Heart left ventricle (tissue), 16 donors: ENCODE results near the gene TFEB. TPM values are rescaled to one million over a fixed set of nuclear protein-coding genes. Genes with fewer than 3 reads are reported as not detected.
A peak's percentile ranks its signal among the peaks of the same experiment; 100 is the strongest.

Experiments
- ATAC-seq, 4 donors: fragments of 200-7000 bp; cut with Tn5 transposase; one replicate each; pipeline ENCODE4 v1.9.1; 2020 to 2022; ENCODE audit warnings: moderate library complexity in 4 of 4, mild to moderate bottlenecking in 3 of 4, moderate number of reproducible peaks in 1 of 4
- DNase-seq, 5 donors: peaks; one replicate each; pipeline ENCODE4 v3.0.0-alpha.2; 2020
- H3K27ac ChIP-seq, 12 donors: fragments of 200-600 bp; sonication (generic) in 4 of 12; one replicate each; pipeline versions ENCODE4 v1.5.0 to v1.8.0; 2016 to 2022; ENCODE audit warnings: mild to moderate bottlenecking in 2 of 12
- H3K27me3 ChIP-seq, 9 donors: fragments of 200-600 bp; sonication (generic) in 2 of 9; one replicate each; pipeline versions ENCODE4 v1.5.1 to v1.8.0; 2016 to 2022; ENCODE audit warnings: mild to moderate bottlenecking in 3 of 9
- H3K36me3 ChIP-seq, 9 donors: fragments of 200-600 bp; sonication (generic) in 2 of 9; one replicate each; pipeline versions ENCODE4 v1.5.0 to v1.8.0; 2018 to 2022; ENCODE audit warnings: mild to moderate bottlenecking in 2 of 9
- H3K4me1 ChIP-seq, 12 donors: fragments of 200-600 bp; sonication (generic) in 4 of 12; one replicate each; pipeline versions ENCODE4 v1.5.0 to v1.8.0; 2016 to 2022; ENCODE audit warnings: mild to moderate bottlenecking in 3 of 12
- H3K4me3 ChIP-seq, 12 donors: fragments of 200-600 bp; sonication (generic) in 4 of 12; one replicate each; pipeline versions ENCODE4 v1.5.0 to v1.8.0; 2017 to 2022; ENCODE audit warnings: mild to moderate bottlenecking in 9 of 12, moderate library complexity in 4 of 12
- H3K9me3 ChIP-seq, 12 donors: fragments of 200-600 bp; sonication (generic) in 4 of 12; one replicate each; pipeline versions ENCODE4 v1.5.0 to v1.8.0; 2016 to 2022; ENCODE audit warnings: mild to moderate bottlenecking in 1 of 12
- POLR2A ChIP-seq, 2 donors: fragments of 450-650 bp; IDR thresholded peaks; one replicate each; pipeline ENCODE4 v1.6.1; 2017; ENCODE audit warnings: antibody characterized with exemption in 2 of 2, mild to moderate bottlenecking in 2 of 2, moderate library complexity in 2 of 2
- WGBS, 4 donors: extraction: QIAGEN DNeasy Blood & Tissue Kit in 2 of 4; methylation state at CpG; one replicate each; pipeline versions ENCODE4 v1.1.5 to v1.1.7; 2013 to 2018; 5-methylcytosine and 5-hydroxymethylcytosine counted together
- intact Hi-C, 10 donors: fragments of 100-400 bp; cut with DNase I; formaldehyde crosslinking; loops; one replicate each; pipeline versions ENCODE4 v1.11.1 to v1.14.2; 2022
- polyA plus RNA-seq, 2 donors: library from polyadenylated mRNA; stranded (reverse); fragments of 200-250 nt; gene quantifications; one replicate each; pipeline ENCODE4 v1.2.3, GENCODE V29; 2013
- total RNA-seq, 9 donors: library from RNA; depleted of rRNA in 2 of 9; stranded (reverse); fragments of >200 nt in 2 of 9; fragmentation: NEBNext Ultra II Directional in 3 of 9; extraction: Animal tissue kit (Norgen Biotek cat#: 25700) in 3 of 9; gene quantifications; one replicate each; pipeline versions ENCODE4 v1.1.0 to v1.2.4, GENCODE V29; 2016 to 2023
- TF ChIP-seq, protein P1 (sequence below), 12 donors: fragments of 200-600 bp; sonication (generic) in 4 of 12; IDR thresholded peaks; one replicate each; pipeline versions ENCODE4 v1.5.0 to v1.8.0; 2018 to 2022; ENCODE audit warnings: antibody characterized with exemption in 12 of 12, mild to moderate bottlenecking in 5 of 12
- donor health status: ischemic (EF 13 %, LVEDD 7.1; RV severe dilation, severe dysfunction).
- donor health status: healthy with polysubstance abuse.
- donor health status: DM: no; HTN: yes; CAD: no.
- donor health status: DM: no; HTN: no; CAD: no.
- donor health status: ischemic (EF 25% LVEDD 6.9; RV normal size, moderate dysfunction).
- donor health status: ischemic (EF 25% LVEDD 5.7; RV mildly dilated, moderate dysfunction).
- donor health status: healthy.
- donor health status: DM: yes; HTN: yes; CAD: no.
- donor health status: ischemic (EF 35%, LVEDD 5.7; RV mildly dilated, moderate dysfunction).
- donor health status: nonischemic (EF 11% LVEDD 7.7; RV severe dilation, severe dysfunction).
- donor health status: DM: yes; HTN: yes; CAD: no.
- donor health status: PGD.
- donor health status: ischemic (EF 29% LVEDD 5.4; RV normal size, mild dysfunction).
- donor health status: nonischemic (EF 23%, LVEDD 6.1; RV moderate dilation, normal function).

Gene TFEB
- total and polyA plus RNA-seq, 11 donors, result 26.2 to 47.2 (median 40.4) TPM

DNA sequence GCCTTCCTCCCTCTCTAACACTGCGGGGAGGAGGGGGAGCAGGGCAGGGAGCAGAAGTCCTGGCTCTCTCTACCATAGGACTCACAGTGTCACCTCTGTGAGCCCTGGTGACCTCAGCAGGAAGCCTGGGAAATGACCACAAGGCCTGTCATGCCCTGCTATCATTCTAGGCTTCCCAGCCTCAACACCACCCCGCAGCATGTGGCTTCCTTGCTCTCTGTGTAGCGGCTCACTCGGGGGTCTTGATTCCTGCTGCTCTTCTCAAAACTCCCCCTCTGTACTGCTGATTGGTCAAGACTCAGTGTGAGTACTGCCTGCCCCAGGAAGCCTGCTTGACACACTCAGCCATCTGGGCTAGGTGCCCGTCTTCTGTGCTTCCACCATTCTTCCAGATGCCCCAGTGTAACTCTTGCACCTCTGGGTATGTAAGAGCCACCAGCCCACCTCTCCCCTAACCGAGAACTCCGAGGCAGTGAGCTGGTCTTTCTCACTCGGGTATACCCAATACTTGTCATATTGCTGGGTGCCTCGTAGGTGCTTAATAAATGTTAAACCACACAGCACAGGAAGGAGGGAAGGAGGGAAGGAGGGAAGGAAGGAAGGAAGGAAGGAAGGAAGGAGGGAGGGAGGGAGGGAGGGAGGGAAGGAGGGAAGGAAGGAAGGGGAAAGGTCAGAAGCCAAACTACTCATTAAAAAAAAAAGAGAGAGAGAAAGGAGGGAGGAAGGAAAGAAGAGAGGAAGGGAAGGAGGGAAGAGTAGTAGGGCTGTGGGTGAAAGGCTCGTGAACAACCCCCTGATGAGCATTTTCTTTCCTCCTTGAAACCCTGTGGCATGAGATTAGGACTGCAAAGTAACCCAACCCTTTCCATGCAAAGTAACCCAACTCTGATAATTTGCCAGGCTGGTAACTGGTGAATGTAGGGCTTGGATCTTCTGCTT is 92.2 kb downstream of the TFEB start:
- Histone ChIP-seq H3K27ac (no peak overlapping the region), H3K4me3 (no peak overlapping the region), H3K36me3 (no peaks in the 10 kb centered on the region), H3K27me3 (peaks cover 0 to 13% (median 10%) of the 10 kb centered on the region in 9 donors), H3K4me1 (peaks cover 3 to 12% (median 6%) of the 10 kb centered on the region in 12 donors), H3K9me3 (no peaks in the 10 kb centered on the region)
- DNase-seq, result peak in 1 of 5 donors; percentile 28
- 71 to 76% (median 75%) methylated on average over 9 to 10 of the region's 10 CpGs for WGBS, 4 donors
- ATAC-seq, result peak in 1 of 4 donors; percentile 10
- intact Hi-C loops, result no loop called here
- TF ChIP-seq, protein P1, sequence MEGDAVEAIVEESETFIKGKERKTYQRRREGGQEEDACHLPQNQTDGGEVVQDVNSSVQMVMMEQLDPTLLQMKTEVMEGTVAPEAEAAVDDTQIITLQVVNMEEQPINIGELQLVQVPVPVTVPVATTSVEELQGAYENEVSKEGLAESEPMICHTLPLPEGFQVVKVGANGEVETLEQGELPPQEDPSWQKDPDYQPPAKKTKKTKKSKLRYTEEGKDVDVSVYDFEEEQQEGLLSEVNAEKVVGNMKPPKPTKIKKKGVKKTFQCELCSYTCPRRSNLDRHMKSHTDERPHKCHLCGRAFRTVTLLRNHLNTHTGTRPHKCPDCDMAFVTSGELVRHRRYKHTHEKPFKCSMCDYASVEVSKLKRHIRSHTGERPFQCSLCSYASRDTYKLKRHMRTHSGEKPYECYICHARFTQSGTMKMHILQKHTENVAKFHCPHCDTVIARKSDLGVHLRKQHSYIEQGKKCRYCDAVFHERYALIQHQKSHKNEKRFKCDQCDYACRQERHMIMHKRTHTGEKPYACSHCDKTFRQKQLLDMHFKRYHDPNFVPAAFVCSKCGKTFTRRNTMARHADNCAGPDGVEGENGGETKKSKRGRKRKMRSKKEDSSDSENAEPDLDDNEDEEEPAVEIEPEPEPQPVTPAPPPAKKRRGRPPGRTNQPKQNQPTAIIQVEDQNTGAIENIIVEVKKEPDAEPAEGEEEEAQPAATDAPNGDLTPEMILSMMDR (IDR thresholded peaks at IDR 0.05), result no peak
- TF ChIP-seq POLR2A (IDR thresholded peaks at IDR 0.05), result no peak

DNA sequence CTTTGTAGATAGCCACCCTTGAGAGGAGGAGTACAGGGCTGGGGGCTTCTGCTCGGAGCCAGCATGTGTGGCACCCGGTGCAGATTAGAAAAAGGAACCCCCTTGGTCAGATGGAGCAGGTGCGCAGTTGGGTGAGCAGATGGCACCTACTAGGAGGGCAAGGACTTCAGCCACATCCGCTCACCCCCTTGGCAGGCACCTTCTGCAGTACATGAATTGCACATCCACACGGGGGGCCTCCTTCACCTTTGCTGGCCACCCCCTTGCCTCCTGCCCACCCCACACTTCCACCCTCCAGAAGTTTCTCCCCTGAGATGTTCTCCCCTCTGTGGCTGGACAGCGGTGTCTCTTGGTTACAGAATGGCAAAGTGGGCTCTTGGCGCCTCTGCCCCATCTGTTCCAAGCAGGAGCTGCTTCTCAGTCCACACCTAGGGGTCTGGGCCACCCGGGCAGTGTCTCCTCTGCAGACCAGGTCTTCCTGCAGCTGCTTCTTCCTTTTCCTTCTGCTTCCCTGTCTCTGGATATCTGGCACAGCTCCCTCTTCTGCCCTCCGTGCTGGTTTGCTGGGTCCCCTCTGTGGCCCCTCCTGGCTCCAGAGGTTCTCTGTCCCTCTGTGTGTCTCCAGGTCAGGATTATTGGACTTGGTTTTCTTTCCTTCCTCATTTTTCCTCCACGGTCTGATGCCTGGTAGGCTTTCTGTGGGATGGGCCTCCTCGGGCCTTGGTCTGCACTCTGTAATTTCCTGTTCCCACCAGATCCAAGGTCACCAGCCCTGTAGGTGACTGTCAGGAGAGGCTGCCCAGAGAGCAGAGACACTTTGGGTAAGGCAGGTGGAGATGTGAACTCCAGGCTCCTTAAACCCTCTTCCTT is 93.1 kb downstream of the TFEB start:
- Histone ChIP-seq H3K4me1 (peaks cover 4 to 21% (median 14%) of the 10 kb centered on the region in 12 donors), H3K27me3 (peaks cover 6 to 22% (median 19%) of the 10 kb centered on the region in 9 donors), H3K36me3 (no peaks in the 10 kb centered on the region), H3K27ac (no peak overlapping the region), H3K9me3 (no peaks in the 10 kb centered on the region), H3K4me3 (no peak overlapping the region)
- DNase-seq, result peak in 1 of 5 donors; percentile 54
- WGBS, 4 donors, result 79 to 87% (median 81%) methylated on average over 11 of the region's 11 CpGs
- ATAC-seq, result no peak
- TF ChIP-seq POLR2A (IDR thresholded peaks at IDR 0.05), result no peak
- TF ChIP-seq, protein P1 (IDR thresholded peaks at IDR 0.05), result no peak
- intact Hi-C loops, result no loop called here

DNA sequence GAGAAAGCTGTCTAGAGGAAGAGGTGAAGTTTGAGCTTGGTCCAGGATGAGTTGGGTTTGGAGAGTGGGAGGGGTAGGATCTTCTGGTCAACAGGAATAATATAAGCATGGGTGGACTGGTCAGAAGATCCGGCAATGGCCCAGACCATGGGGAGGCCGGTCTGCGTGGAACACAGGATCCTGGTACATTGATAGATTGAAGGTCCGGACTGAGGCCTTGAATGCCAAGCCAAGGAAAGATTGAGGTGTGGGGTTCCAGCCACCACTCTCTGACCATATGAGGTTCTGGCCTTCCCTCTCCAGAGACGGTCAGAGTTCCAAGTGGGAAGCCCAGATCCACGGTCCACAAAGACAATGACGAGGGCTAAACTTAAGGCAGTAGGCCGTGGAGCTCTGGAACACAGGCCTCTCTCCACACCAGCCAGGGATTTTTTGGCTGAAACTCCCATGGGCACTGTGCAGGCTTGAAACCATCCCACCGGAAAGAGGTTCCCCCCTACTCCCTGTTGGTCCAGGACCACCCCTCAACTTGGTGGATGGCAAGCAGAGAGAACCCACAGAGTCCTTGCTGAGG is 94.0 kb downstream of the TFEB start:
- TF ChIP-seq, protein P1 (IDR thresholded peaks at IDR 0.05), result no peak
- TF ChIP-seq POLR2A (IDR thresholded peaks at IDR 0.05), result no peak
- ATAC-seq (no peak), DNase-seq (peak in 1 of 5 donors; percentile 20)
- Histone ChIP-seq H3K36me3 (no peaks in the 10 kb centered on the region), H3K4me1 (peaks cover 4 to 30% (median 20%) of the 10 kb centered on the region in 12 donors), H3K27me3 (peaks cover 12 to 30% (median 27%) of the 10 kb centered on the region in 9 donors), H3K4me3 (no peak overlapping the region), H3K9me3 (no peaks in the 10 kb centered on the region), H3K27ac (no peak overlapping the region)
- intact Hi-C loops, result no loop called here
- WGBS, 4 donors, result 90 to 98% (median 92%) methylated on average over 8 to 9 of the region's 9 CpGs
